Keratinocyte (primary cell): ENCODE data around the gene UQCRHL. TPM values are rescaled to one million over a fixed set of nuclear protein-coding genes. Genes with fewer than 3 reads are reported as not detected.

ENCODE experiments used
- DNase-seq: peaks from one replicate; pipeline ENCODE4 v3.0.0-alpha.2; 2011; ENCODE audit warnings: low read depth, missing footprints, low spot score
- FAIRE-seq: peaks from 2 replicates; lab custom pipeline; 2011; peaks lifted over from hg19 to GRCh38; lab: Jason Lieb, UNC
- H2AFZ ChIP-seq: 2 replicates; pipeline ENCODE4 v1.6.0; 2012; ENCODE audit warnings: low read length, control low read depth, inconsistent platforms; ENCODE audit not compliant: control insufficient read depth
- H3K27ac ChIP-seq: 2 replicates; pipeline ENCODE4 v1.5.1; 2011; ENCODE audit warnings: low read length; ENCODE audit not compliant: control insufficient read depth, insufficient read depth
- H3K27me3 ChIP-seq: 3 replicates; pipeline ENCODE4 v1.6.0; 2011; ENCODE audit warnings: low read length; ENCODE audit not compliant: control insufficient read depth, insufficient read depth; ENCODE audit errors: extremely low read depth
- H3K36me3 ChIP-seq, 2 experiments: 2 replicates in 1 of 2; 3 replicates in 1 of 2; pipeline ENCODE4 v1.5.1; 2011; ENCODE audit warnings: low read length in 2 of 2, mild to moderate bottlenecking in 1 of 2; ENCODE audit not compliant: control insufficient read depth in 2 of 2, insufficient read depth in 2 of 2; ENCODE audit errors: extremely low read depth in 1 of 2
- H3K4me1 ChIP-seq: 3 replicates; pipeline ENCODE4 v1.5.1; 2011; ENCODE audit warnings: low read length; ENCODE audit not compliant: control insufficient read depth, insufficient read depth; ENCODE audit errors: extremely low read depth
- H3K4me2 ChIP-seq: 3 replicates; pipeline ENCODE4 v1.6.0; 2011; ENCODE audit warnings: low read depth, low read length; ENCODE audit not compliant: control insufficient read depth, insufficient read depth; ENCODE audit errors: extremely low read depth
- H3K4me3 ChIP-seq, 3 experiments: fragments of 200-600 bp in 1 of 3; sonication (generic) in 1 of 3; 2 replicates in 2 of 3; 3 replicates in 1 of 3; pipeline ENCODE4 v1.5.1; 2011 to 2016; ENCODE audit warnings: low read length in 3 of 3, mild to moderate bottlenecking in 3 of 3, control low read depth in 2 of 3, inconsistent platforms in 1 of 3, low read depth in 1 of 3, mixed read lengths in 1 of 3, mixed run types in 1 of 3, moderate library complexity in 1 of 3; ENCODE audit not compliant: control insufficient read depth in 2 of 3, insufficient read depth in 2 of 3; ENCODE audit errors: extremely low read depth in 1 of 3
- H3K79me2 ChIP-seq: 2 replicates; pipeline ENCODE4 v1.6.0; 2012; ENCODE audit warnings: low read length; ENCODE audit not compliant: control insufficient read depth, insufficient read depth
- H3K9ac ChIP-seq: 3 replicates; pipeline ENCODE4 v1.6.0; 2011; ENCODE audit warnings: low read length; ENCODE audit not compliant: control insufficient read depth, insufficient read depth; ENCODE audit errors: extremely low read depth
- H3K9me1 ChIP-seq: 3 replicates; pipeline ENCODE4 v1.6.0; 2011; ENCODE audit warnings: low read length; ENCODE audit not compliant: control insufficient read depth, insufficient read depth; ENCODE audit errors: extremely low read depth
- H3K9me3 ChIP-seq: 2 replicates; pipeline ENCODE4 v1.5.1; 2012; ENCODE audit warnings: low read depth, low read length; ENCODE audit not compliant: control insufficient read depth
- H4K20me1 ChIP-seq: 3 replicates; pipeline ENCODE4 v1.6.0; 2011; ENCODE audit warnings: low read length; ENCODE audit not compliant: control insufficient read depth, insufficient read depth; ENCODE audit errors: extremely low read depth
- CTCF ChIP-seq, 3 experiments: IDR thresholded peaks in 1 of 3; conservative IDR thresholded peaks in 1 of 3; optimal IDR thresholded peaks in 1 of 3; 2 replicates in 2 of 3; 3 replicates in 1 of 3; pipeline versions ENCODE3 to v1.5.1; 2011; ENCODE audit warnings: low read length in 3 of 3, mild to moderate bottlenecking in 3 of 3, moderate library complexity in 2 of 3, control low read depth in 1 of 3, inconsistent platforms in 1 of 3; ENCODE audit not compliant: insufficient read depth in 2 of 3; ENCODE audit errors: extremely low read depth in 1 of 3
- EZH2 ChIP-seq: IDR thresholded peaks from one replicate; pipeline ENCODE4 v1.6.1; 2012; ENCODE audit warnings: inconsistent platforms, mild to moderate bottlenecking, low read length, moderate library complexity
- dilution Hi-C: fragments of 300-500 bp; cut with MboI; formaldehyde crosslinking; loops from one replicate; pipeline ENCODE4 v1.7.0; 2020; ENCODE audit warnings: low sequenced_read_pairs; ENCODE audit not compliant: extremely low pct_ligation_motif_present
- polyA plus RNA-seq, 5 experiments: library from polyadenylated mRNA; depleted of rRNA in 3 of 5; stranded (reverse) in 3 of 5; stranded (forward) in 1 of 5; unstranded in 1 of 5; fragments of >200 nt; gene quantifications; 1 replicate in 1 of 5; 2 replicates in 3 of 5; 3 replicates in 1 of 5; pipeline versions ENCODE4 v1.2.1 to v1.2.3, GENCODE V29; 2011 to 2012; ENCODE audit warnings: missing spikeins in 2 of 5, low read depth in 1 of 5, low replicate concordance in 1 of 5

UQCRHL gene
- polyA plus RNA-seq, 1 donor (not counting 4 experiments of a cell fraction or from before 2014, with no cell fraction given), result 14.0 TPM

GRCh38 chr1:15843826-15844572 lies 36.5 kb upstream of the UQCRHL start:
- Histone ChIP-seq H4K20me1 (no peaks in the 10 kb centered on the region), H3K27me3 (no peaks in the 10 kb centered on the region), H3K36me3 (no peaks in the 10 kb centered on the region), H3K9ac (no peak overlapping the region), H3K4me3 (no peak overlapping the region), H3K9me1 (no peaks in the 10 kb centered on the region), H3K9me3 (no peaks in the 10 kb centered on the region), H3K79me2 (peaks cover 18% of the 10 kb centered on the region), H2AFZ (no peak overlapping the region), H3K4me1 (peaks cover 4% of the 10 kb centered on the region), H3K27ac (no peak overlapping the region), H3K4me2 (no peak overlapping the region)
- DNase-seq, result no peak
- TF ChIP-seq EZH2, result no peak
- no peak for TF ChIP-seq CTCF (optimal IDR thresholded peaks at IDR 0.05 in 1 of 3, IDR thresholded peaks at IDR 0.05 in 1 of 3, conservative IDR thresholded peaks at IDR 0.05 in 1 of 3; ENCODE audit: extremely low read depth in 1 of 3, insufficient read depth in 2 of 3, low read length in 3 of 3)
- dilution Hi-C loops, result no loop called here
- no peak for FAIRE-seq

GRCh38 chr1:15838721-15839120 lies 31.3 kb upstream of the UQCRHL start:
- dilution Hi-C loops, result no loop called here
- H4K20me1 ChIP-seq, result no peaks in the 10 kb centered on the region
- no peaks in the 10 kb centered on the region for H3K27me3 ChIP-seq
- no peaks in the 10 kb centered on the region for H3K9me1 ChIP-seq
- no peaks in the 10 kb centered on the region for H3K36me3 ChIP-seq
- H3K79me2 ChIP-seq, result no peaks in the 10 kb centered on the region
- FAIRE-seq, result no peak
- DNase-seq, result no peak
- H3K27ac ChIP-seq, result no peak overlapping the region
- H3K9me3 ChIP-seq, result no peaks in the 10 kb centered on the region
- H3K4me3 ChIP-seq, result no peak overlapping the region
- no peak overlapping the region for H2AFZ ChIP-seq
- H3K4me2 ChIP-seq, result no peak overlapping the region
- H3K9ac ChIP-seq, result no peak overlapping the region
- H3K4me1 ChIP-seq, result peaks cover 5% of the 10 kb centered on the region
- TF ChIP-seq CTCF (optimal IDR thresholded peaks at IDR 0.05 in 1 of 3, IDR thresholded peaks at IDR 0.05 in 1 of 3, conservative IDR thresholded peaks at IDR 0.05 in 1 of 3; ENCODE audit: extremely low read depth in 1 of 3, insufficient read depth in 2 of 3, low read length in 3 of 3) (no peak), EZH2 (no peak)
